Glutamatergic neuron (in vitro differentiated cells): Measurements from ENCODE around the gene MYRIP. TPM values are rescaled to one million over a fixed set of nuclear protein-coding genes. Genes with fewer than 3 reads are reported as not detected.
A peak's percentile ranks its signal among the peaks of the same experiment; 100 is the strongest.

Experiments used
- DNase-seq: peaks from one replicate; pipeline ENCODE4 v3.0.0; 2022
- H3K27ac Mint-ChIP-seq: one replicate; pipeline ENCODE4 v1.8.0; 2020; ENCODE audit warnings: mild to moderate bottlenecking, mixed read lengths, inconsistent platforms; ENCODE audit not compliant: unreplicated experiment
- H3K27me3 Mint-ChIP-seq: one replicate; pipeline ENCODE4 v1.8.0; 2020; ENCODE audit warnings: mild to moderate bottlenecking, moderate library complexity, mixed read lengths, inconsistent platforms; ENCODE audit not compliant: unreplicated experiment
- H3K36me3 Mint-ChIP-seq: one replicate; pipeline ENCODE4 v1.8.0; 2020; ENCODE audit warnings: mild to moderate bottlenecking, mixed read lengths, inconsistent platforms; ENCODE audit not compliant: unreplicated experiment
- H3K4me1 Mint-ChIP-seq: one replicate; pipeline ENCODE4 v1.8.0; 2020; ENCODE audit warnings: mild to moderate bottlenecking, low read depth, mixed read lengths, inconsistent platforms; ENCODE audit not compliant: unreplicated experiment
- H3K4me3 Mint-ChIP-seq: one replicate; pipeline ENCODE4 v1.8.0; 2020; ENCODE audit warnings: mild to moderate bottlenecking, mixed read lengths, inconsistent platforms; ENCODE audit not compliant: unreplicated experiment
- H3K9me3 Mint-ChIP-seq: one replicate; pipeline ENCODE4 v1.8.0; 2020; ENCODE audit warnings: mild to moderate bottlenecking, moderate library complexity, mixed read lengths, inconsistent platforms; ENCODE audit not compliant: unreplicated experiment
- CTCF ChIP-seq: fragments of 200-600 bp; sonication (generic); IDR thresholded peaks from one replicate; pipeline ENCODE4 v1.5.0; 2021; ENCODE audit not compliant: partially characterized antibody, unreplicated experiment
- total RNA-seq: library from RNA; stranded (reverse); fragmentation: NEBNext Ultra II Directional; extraction: Animal tissue kit (Norgen Biotek cat#: 25700); gene quantifications from one replicate; pipeline ENCODE4 v1.2.1, GENCODE V29; 2021; ENCODE audit not compliant: unreplicated experiment

Gene MYRIP
- total RNA-seq, 1 donor from 2014 or later, result 1.8 TPM

DNA sequence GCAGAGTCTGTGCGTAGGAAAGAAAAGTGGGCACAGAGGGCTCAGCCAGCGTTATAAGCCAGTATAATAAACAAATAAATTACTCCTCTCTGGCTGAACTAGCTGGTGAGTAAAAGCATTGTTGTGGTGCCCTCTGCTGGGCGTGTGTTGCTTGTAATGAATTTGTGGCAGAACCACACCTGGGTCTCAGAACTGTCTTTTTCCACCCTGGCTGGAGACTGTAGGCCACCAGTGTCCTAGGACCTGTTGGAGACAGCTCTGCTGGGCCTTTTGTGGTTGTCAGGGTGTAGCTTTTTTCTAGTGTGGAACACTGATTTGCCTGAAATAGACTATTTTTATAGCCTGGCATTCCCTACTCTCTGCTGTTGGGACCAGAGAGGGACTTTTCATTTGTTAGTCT, 369.6 kb downstream of the MYRIP start:
- peaks cover 2% of the 10 kb centered on the region for H3K9me3 Mint-ChIP-seq
- no peak overlapping the region for H3K27ac Mint-ChIP-seq
- H3K4me1 Mint-ChIP-seq, result no peaks in the 10 kb centered on the region
- TF ChIP-seq CTCF, result peak; percentile 80
- peaks cover 2% of the 10 kb centered on the region for H3K27me3 Mint-ChIP-seq
- peak; percentile 85 for DNase-seq
- H3K4me3 Mint-ChIP-seq, result no peak overlapping the region
- peaks cover 4% of the 10 kb centered on the region for H3K36me3 Mint-ChIP-seq

DNA sequence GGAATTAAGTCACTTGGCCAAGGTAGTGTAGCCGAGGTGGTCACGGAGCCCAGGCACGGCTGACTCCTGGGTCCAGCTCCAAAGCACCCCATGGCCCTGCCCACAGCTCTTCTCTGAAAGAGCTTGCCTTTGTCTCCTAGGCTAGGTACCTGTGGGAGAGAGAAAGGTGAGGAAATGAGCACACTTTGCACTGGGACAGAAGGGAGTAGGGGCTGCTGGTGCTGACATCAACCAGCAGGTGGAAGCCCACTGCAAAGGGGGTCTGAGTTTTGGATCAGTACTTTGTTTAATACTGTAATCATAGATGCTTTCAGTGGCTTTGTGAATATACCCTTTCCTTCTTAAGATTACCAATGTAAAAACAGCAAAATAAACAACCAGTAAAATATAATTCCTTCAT, 371.8 kb downstream of the MYRIP start:
- Mint-ChIP-seq H3K4me3 (no peak overlapping the region), H3K27ac (no peak overlapping the region), H3K9me3 (peaks cover 2% of the 10 kb centered on the region), H3K36me3 (no peaks in the 10 kb centered on the region), H3K27me3 (peaks cover 3% of the 10 kb centered on the region), H3K4me1 (no peaks in the 10 kb centered on the region)
- no peak for DNase-seq
- TF ChIP-seq CTCF, result no peak

GRCh38 chr3:40185029-40185695, 375.8 kb downstream of the MYRIP start:
- Mint-ChIP-seq H3K27ac (no peak overlapping the region), H3K4me1 (peaks cover 3% of the 10 kb centered on the region), H3K27me3 (peaks cover 5% of the 10 kb centered on the region), H3K4me3 (no peak overlapping the region), H3K36me3 (no peaks in the 10 kb centered on the region), H3K9me3 (peaks cover 5% of the 10 kb centered on the region)
- no peak for TF ChIP-seq CTCF
- no peak for DNase-seq

DNA sequence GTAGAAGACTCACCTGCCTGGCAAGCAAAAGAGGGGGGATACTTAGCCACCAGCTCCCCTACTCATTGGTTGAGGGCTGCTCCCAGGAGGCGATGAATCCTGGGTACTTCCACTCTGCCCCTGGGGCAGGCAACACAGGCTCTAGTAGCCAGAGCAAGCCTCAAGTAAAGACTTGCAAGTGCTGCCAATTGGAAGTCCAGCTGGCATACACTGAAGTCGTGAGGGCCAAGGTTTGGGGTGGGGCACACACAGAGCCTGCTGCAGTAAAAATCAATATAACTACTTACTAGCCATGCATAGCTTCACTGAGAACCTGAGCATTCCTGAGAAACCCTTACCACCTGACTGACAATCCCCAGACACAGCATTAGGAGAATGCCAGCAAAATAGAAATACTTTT, 377.1 kb downstream of the MYRIP start:
- no peak for DNase-seq
- Mint-ChIP-seq H3K4me3 (no peak overlapping the region), H3K36me3 (no peaks in the 10 kb centered on the region), H3K27ac (no peak overlapping the region), H3K9me3 (peaks cover 3% of the 10 kb centered on the region), H3K4me1 (peaks cover 3% of the 10 kb centered on the region), H3K27me3 (peaks cover 5% of the 10 kb centered on the region)
- TF ChIP-seq CTCF, result no peak

DNA sequence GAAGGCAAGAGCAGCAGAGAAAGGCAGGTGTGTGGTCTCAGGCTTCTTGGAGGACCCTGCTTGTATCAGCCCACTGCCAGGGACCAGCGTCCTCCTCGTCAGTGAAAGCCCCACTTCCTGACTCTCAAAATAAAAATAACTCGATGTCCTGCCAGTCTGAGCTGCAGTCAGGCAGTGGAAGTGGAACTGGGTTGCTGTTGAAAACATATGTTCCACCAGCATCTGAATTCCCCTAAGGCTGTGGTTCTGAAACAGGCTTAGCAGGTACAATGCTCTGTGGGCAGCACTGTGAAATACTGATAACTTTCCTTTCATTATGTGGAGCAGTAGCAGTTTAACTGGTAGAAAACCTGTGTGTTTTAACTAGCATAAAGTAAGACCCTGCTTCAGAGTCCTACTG, 378.5 kb downstream of the MYRIP start:
- Mint-ChIP-seq H3K27ac (no peak overlapping the region), H3K27me3 (peaks cover 5% of the 10 kb centered on the region), H3K9me3 (peaks cover 3% of the 10 kb centered on the region), H3K36me3 (no peaks in the 10 kb centered on the region), H3K4me3 (no peak overlapping the region), H3K4me1 (peaks cover 3% of the 10 kb centered on the region)
- TF ChIP-seq CTCF, result no peak
- DNase-seq, result no peak
